ENCODE results near the gene FOXC2.

Gene FOXC2

GRCh38 chr16:86591270-86591669 is 24.6 kb downstream of the FOXC2 start:
- DNase-seq, result no peak

- no peak for DNase-seq
These were observed 27.4 kb downstream of the FOXC2 start for GRCh38 chr16:86593913-86594620.

GRCh38 chr16:86594721-86595120 is 28.1 kb downstream of the FOXC2 start:
- DNase-seq, result peak; percentile 72

GRCh38 chr16:86595983-86596605 is 29.5 kb downstream of the FOXC2 start:
- peak; percentile 39 for DNase-seq

- no peak for DNase-seq
These were observed 30.7 kb downstream of the FOXC2 start for GRCh38 chr16:86597126-86597879.

- DNase-seq, result peak; percentile 68
These were observed 31.4 kb downstream of the FOXC2 start for GRCh38 chr16:86597880-86598606.

GRCh38 chr16:86598607-86599565 is 32.3 kb downstream of the FOXC2 start:
- DNase-seq, result peak; percentile 83

- no peak for DNase-seq
These were observed 34.7 kb downstream of the FOXC2 start for GRCh38 chr16:86601356-86601755.

- DNase-seq, result no peak
These were observed 35.9 kb downstream of the FOXC2 start for GRCh38 chr16:86602521-86602920.

- no peak for DNase-seq
These were observed 38.0 kb downstream of the FOXC2 start for GRCh38 chr16:86604436-86605193.

GRCh38 chr16:86605950-86606349 is 39.3 kb downstream of the FOXC2 start:
- DNase-seq, result no peak

- DNase-seq, result no peak
These were observed 41.7 kb downstream of the FOXC2 start for GRCh38 chr16:86608301-86608747.

- DNase-seq, result peak; percentile 96
These were observed 42.5 kb downstream of the FOXC2 start for GRCh38 chr16:86609115-86609514.

GRCh38 chr16:86609661-86610060 is 43.0 kb downstream of the FOXC2 start:
- no peak for DNase-seq

- DNase-seq, result no peak
These were observed 44.3 kb downstream of the FOXC2 start for GRCh38 chr16:86610779-86611524.

GRCh38 chr16:86611525-86611855 is 44.9 kb downstream of the FOXC2 start:
- peak; percentile 63 for DNase-seq

GRCh38 chr16:86611941-86612340 is 45.3 kb downstream of the FOXC2 start:
- DNase-seq, result no peak

GRCh38 chr16:86614699-86615098 is 48.1 kb downstream of the FOXC2 start:
- no peak for DNase-seq

GRCh38 chr16:86616906-86617305 is 50.3 kb downstream of the FOXC2 start:
- no peak for DNase-seq

Measured in fibroblast of skin of abdomen (primary cell).